Ishikawa (cell line): ENCODE data around the gene PHLDB3.

Experiments used
- EGR1 ChIP-seq: IDR thresholded peaks from 2 replicates; pipeline ENCODE4 v1.6.1; 2012
- EP300 ChIP-seq: IDR thresholded peaks from 2 replicates; pipeline ENCODE4 v1.6.1; 2012; ENCODE audit warnings: borderline replicate concordance
- FOXM1 ChIP-seq: IDR thresholded peaks from 2 replicates; pipeline ENCODE4 v1.6.1; 2012; ENCODE audit warnings: low read depth, borderline replicate concordance
- MAX ChIP-seq: IDR thresholded peaks from 2 replicates; pipeline ENCODE4 v1.6.1; 2012
- RAD21 ChIP-seq: IDR thresholded peaks from 2 replicates; pipeline ENCODE4 v1.6.1; 2012; ENCODE audit warnings: low read depth
- REST ChIP-seq: IDR thresholded peaks from 2 replicates; pipeline ENCODE4 v1.6.1; 2012; ENCODE audit warnings: low read depth, mild to moderate bottlenecking
- TCF12 ChIP-seq: IDR thresholded peaks from 2 replicates; pipeline ENCODE4 v1.6.1; 2012; ENCODE audit warnings: low read depth
- TEAD4 ChIP-seq: IDR thresholded peaks from 2 replicates; pipeline ENCODE4 v1.6.1; 2012
- YY1 ChIP-seq: IDR thresholded peaks from 2 replicates; pipeline ENCODE4 v1.6.1; 2012; ENCODE audit warnings: low read depth

GRCh38 chr19:43461303-43461702, 43.2 kb downstream of the PHLDB3 start:
- TF ChIP-seq REST (no peak), TEAD4 (no peak), RAD21 (no peak), YY1 (no peak), FOXM1 (no peak), EP300 (no peak), MAX (no peak), TCF12 (no peak), EGR1 (no peak)
